Thyroid gland (tissue), 4 donors: ENCODE results near the gene NCSTN. TPM values are rescaled to one million over a fixed set of nuclear protein-coding genes. Genes with fewer than 3 reads are reported as not detected.

Experiments
- DNase-seq, 2 donors: peaks; one replicate each; pipeline ENCODE4 v3.0.0-alpha.2; 2019
- H3K27ac ChIP-seq, 3 donors: fragments of 200-600 bp; sonication (generic); 1 replicate in 2 of 3; 2 replicates in 1 of 3; pipeline ENCODE4 v1.5.1; 2016 to 2019; ENCODE audit warnings: mild to moderate bottlenecking in 1 of 3, moderate library complexity in 1 of 3
- H3K27me3 ChIP-seq: fragments of 200-600 bp; sonication (generic); one replicate; pipeline ENCODE4 v1.5.1; 2019
- H3K36me3 ChIP-seq, 2 donors: fragments of 200-600 bp; sonication (generic); one replicate each; pipeline ENCODE4 v1.5.1; 2016 to 2019
- H3K4me1 ChIP-seq, 2 donors: fragments of 200-600 bp; sonication (generic); one replicate each; pipeline ENCODE4 v1.5.1; 2017 to 2019
- H3K4me3 ChIP-seq, 3 donors: fragments of 200-600 bp; sonication (generic); replicated peaks in 1 of 3; 1 replicate in 2 of 3; 2 replicates in 1 of 3; pipeline ENCODE4 v1.5.1; 2016; ENCODE audit warnings: mild to moderate bottlenecking in 1 of 3
- H3K9me3 ChIP-seq: fragments of 200-600 bp; sonication (generic); one replicate; pipeline ENCODE4 v1.5.1; 2017
- CTCF ChIP-seq, 6 experiments: fragments of 200-600 bp in 3 of 6; fragments of 450-650 bp in 3 of 6; sonication (generic) in 3 of 6; IDR thresholded peaks; one replicate each; pipeline ENCODE4 v1.5.1; 2016 to 2019; ENCODE audit warnings: antibody characterized with exemption in 6 of 6, mild to moderate bottlenecking in 2 of 6, inconsistent platforms in 1 of 6, moderate library complexity in 1 of 6
- POLR2A ChIP-seq, 2 donors: fragments of 450-650 bp; IDR thresholded peaks; one replicate each; pipeline ENCODE4 v1.6.1; 2017; ENCODE audit warnings: antibody characterized with exemption in 2 of 2, mild to moderate bottlenecking in 2 of 2, moderate library complexity in 1 of 2
- WGBS, 2 donors: methylation state at CpG; one replicate each; pipeline ENCODE4 v1.1.5; 2017; 5-methylcytosine and 5-hydroxymethylcytosine counted together
- intact Hi-C: fragments of 100-400 bp; cut with DNase I; formaldehyde crosslinking; loops from one replicate; pipeline ENCODE4 v1.15.1; 2023
- total RNA-seq, 4 donors: library from RNA; depleted of rRNA; stranded (reverse); fragments of >200 nt; gene quantifications; one replicate each; pipeline ENCODE4 v1.2.3, GENCODE V29; 2016

The NCSTN gene
- total RNA-seq, 4 donors from 2014 or later, result 50.8 to 80.1 (median 68.5) TPM

- DNase-seq, result no peak
- H3K36me3 ChIP-seq, result no peaks in the 10 kb centered on the region
- TF ChIP-seq CTCF (IDR thresholded peaks at IDR 0.05) (no peak), POLR2A (IDR thresholded peaks at IDR 0.05) (no peak)
- 73 to 87% methylated on average over 4 of the region's 4 CpGs for WGBS, 2 donors
- peaks cover 4% of the 10 kb centered on the region for H3K27me3 ChIP-seq
- intact Hi-C loops, result no loop called here
- no peaks in the 10 kb centered on the region for H3K4me1 ChIP-seq
- no peaks in the 10 kb centered on the region for H3K9me3 ChIP-seq
- H3K27ac ChIP-seq, result no peak overlapping the region
- no peak overlapping the region for H3K4me3 ChIP-seq
Observed at GRCh38 chr1:160373696-160374095, 30.5 kb downstream of the NCSTN start.

GRCh38 chr1:160374306-160375110 lies 31.3 kb downstream of the NCSTN start:
- Histone ChIP-seq H3K4me1 (no peaks in the 10 kb centered on the region), H3K36me3 (no peaks in the 10 kb centered on the region), H3K4me3 (no peak overlapping the region), H3K27ac (no peak overlapping the region), H3K9me3 (no peaks in the 10 kb centered on the region), H3K27me3 (peaks cover 4% of the 10 kb centered on the region)
- no peak for DNase-seq
- intact Hi-C loops, result no loop called here
- WGBS, 2 donors, result 55% methylated on average over 6 of the region's 6 CpGs
- TF ChIP-seq POLR2A (IDR thresholded peaks at IDR 0.05) (no peak), CTCF (IDR thresholded peaks at IDR 0.05) (no peak)

- no peak for DNase-seq
- no peak overlapping the region for H3K4me3 ChIP-seq
- intact Hi-C loops, result no loop called here
- H3K27ac ChIP-seq, result no peak overlapping the region
- no peaks in the 10 kb centered on the region for H3K9me3 ChIP-seq
- H3K36me3 ChIP-seq, result no peaks in the 10 kb centered on the region
- no peaks in the 10 kb centered on the region for H3K4me1 ChIP-seq
- TF ChIP-seq POLR2A (IDR thresholded peaks at IDR 0.05), result no peak
- no peak for TF ChIP-seq CTCF (IDR thresholded peaks at IDR 0.05)
- WGBS, 2 donors, result 30 to 31% methylated on average over 9 of the region's 9 CpGs
- no peaks in the 10 kb centered on the region for H3K27me3 ChIP-seq
Observed at GRCh38 chr1:160375788-160376524, 32.8 kb downstream of the NCSTN start.

- Histone ChIP-seq H3K9me3 (no peaks in the 10 kb centered on the region), H3K4me1 (no peaks in the 10 kb centered on the region), H3K36me3 (no peaks in the 10 kb centered on the region), H3K4me3 (no peak overlapping the region), H3K27ac (no peak overlapping the region), H3K27me3 (no peaks in the 10 kb centered on the region)
- peak; percentile 30 to 88 (median 86) for TF ChIP-seq CTCF (IDR thresholded peaks at IDR 0.05)
- TF ChIP-seq POLR2A (IDR thresholded peaks at IDR 0.05), result no peak
- intact Hi-C loops, result no loop called here
- WGBS, 2 donors, result 22 to 23% methylated on average over 5 of the region's 5 CpGs
- peak in 1 of 2 donors; percentile 9 for DNase-seq
Observed at GRCh38 chr1:160376525-160377131, 33.4 kb downstream of the NCSTN start.
